ENCODE data around the gene RNF26. TPM values are rescaled to one million over a fixed set of nuclear protein-coding genes. Genes with fewer than 3 reads are reported as not detected.

RNF26 gene
- total and polyA plus RNA-seq, 10 of the 15 experiments (the other 5 are each of a cell fraction or from before 2014, with no cell fraction given): 2.8 to 54.5 (median 17.7) TPM

DNA sequence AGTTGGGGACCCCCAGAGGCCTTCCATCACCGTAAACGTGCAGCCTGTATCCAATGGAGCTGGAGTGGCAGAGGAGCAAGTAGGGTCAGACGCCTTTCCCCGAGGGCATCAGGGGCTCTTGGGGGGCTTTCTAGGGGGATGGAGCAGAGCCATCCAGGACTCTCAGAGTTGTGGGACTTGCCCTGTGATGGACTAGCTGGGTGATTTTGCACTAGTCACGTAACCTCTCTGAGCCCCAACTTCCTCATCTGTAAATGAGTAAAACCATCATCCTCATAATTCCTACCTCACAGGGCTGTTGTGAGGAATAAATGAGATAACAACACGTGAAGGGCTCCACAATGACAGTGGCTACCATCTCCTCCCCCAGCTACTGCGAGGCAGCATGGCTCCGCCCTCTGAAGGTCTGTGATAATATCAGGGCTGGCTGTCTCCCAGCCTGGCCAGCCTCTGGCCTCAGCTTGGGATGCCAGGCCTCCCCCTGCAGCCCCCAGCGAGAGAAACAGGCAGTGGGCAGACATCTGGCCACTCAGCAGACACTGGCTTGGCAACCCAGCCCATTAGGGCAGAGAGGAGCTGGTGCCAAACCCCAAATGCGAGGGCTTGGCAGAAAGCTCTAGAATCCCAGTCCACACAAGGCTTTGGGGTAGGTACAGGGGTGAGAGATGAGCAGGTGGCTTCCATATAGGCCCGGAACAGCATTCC lies 40.5 kb downstream of the RNF26 start:
- in situ Hi-C loops (cut with MboI) (no loop called here), intact Hi-C loops (cut with micrococcal nuclease; ENCODE audit: unreplicated experiment) (no loop called here)
- RAD21 ChIA-PET (ENCODE audit: unreplicated experiment): interaction anchor here (1.3 to 5.1 kb wide), 8 partner anchors 13 to 102 kb away, joined by 3 to 47 read pairs (median 4); no protein-coding TSS in a partner anchor
- FAIRE-seq: no peak
- TF ChIP-seq BHLHE40 (IDR thresholded peaks at IDR 0.05; ENCODE audit: borderline replicate concordance in 1 of 2, low read depth in 2 of 2, low read length in 1 of 2): no peak
- TF ChIP-seq NR2C1 (IDR thresholded peaks at IDR 0.05): no peak
- no peak for TF ChIP-seq SUPT20H (IDR thresholded peaks at IDR 0.05; ENCODE audit: borderline replicate concordance, control insufficient read depth, low read depth, low read length)
- Histone ChIP-seq H3K79me2 (ENCODE audit: control insufficient read depth, insufficient read depth, low read length) (no peaks in the 10 kb centered on the region), H2AFZ (ENCODE audit: control insufficient read depth, low read depth, low read length) (no peak overlapping the region), H3K9ac (ENCODE audit: control insufficient read depth, insufficient read depth, low read length) (no peak overlapping the region), H3K4me3 (no peak overlapping the region), H3K27ac (ENCODE audit: control insufficient read depth, insufficient read depth) (no peak overlapping the region), H3K4me2 (ENCODE audit: control insufficient read depth, insufficient read depth) (no peak overlapping the region), H4K20me1 (ENCODE audit: control insufficient read depth, insufficient read depth) (no peaks in the 10 kb centered on the region), H3K36me3 (ENCODE audit: control insufficient read depth in 2 of 2, insufficient read depth in 2 of 2, low read length in 1 of 2) (no peaks in the 10 kb centered on the region), H3K4me1 (ENCODE audit: control insufficient read depth, insufficient read depth, low read length) (no peaks in the 10 kb centered on the region), H3K9me3 (replicated peaks; ENCODE audit: control insufficient read depth, insufficient read depth, low read length) (no peaks in the 10 kb centered on the region), H3K27me3 (replicated peaks in 1 of 2; ENCODE audit: control insufficient read depth in 2 of 2, insufficient read depth in 2 of 2, low read length in 1 of 2) (peaks cover 0 to 3% of the 10 kb centered on the region in 2 experiments; a peak in 2 of 4 replicates)
- SMC1A ChIA-PET (ENCODE audit: uncharacterized antibody, unreplicated experiment): interaction anchor here (5.5 kb wide), 1 partner anchor 19 kb away, joined by 31 read pairs; no protein-coding TSS in a partner anchor
- BruUV-seq (replicated peaks): no TSS peak
- peak; percentile 17; the same call in 1 of the 3 replicates for ATAC-seq
- CTCF ChIA-PET: interaction anchor here (1.0 to 17.9 kb wide), 12 partner anchors 8 to 100 kb away, joined by 3 to 183 read pairs (median 6); no protein-coding TSS in a partner anchor
- no peak for DNase-seq (ENCODE audit: low read depth, low spot score)
- POLR2A ChIA-PET: no interaction called here
- WGBS (ENCODE audit: insufficient coverage, insufficient replicate concordance, low lambda C conversion rate, missing lambda C conversion rate): 21% methylated on average over 11 of the region's 11 CpGs
